ENCODE data around the gene N4BP2L2. TPM values are rescaled to one million over a fixed set of nuclear protein-coding genes. Genes with fewer than 3 reads are reported as not detected.
A peak's percentile ranks its signal among the peaks of the same experiment; 100 is the strongest.

The N4BP2L2 gene
- total and polyA plus RNA-seq, 2 of the 13 experiments (the other 11 are each of a cell fraction or from before 2014, with no cell fraction given), result 58.9 to 81.2 TPM

DNA sequence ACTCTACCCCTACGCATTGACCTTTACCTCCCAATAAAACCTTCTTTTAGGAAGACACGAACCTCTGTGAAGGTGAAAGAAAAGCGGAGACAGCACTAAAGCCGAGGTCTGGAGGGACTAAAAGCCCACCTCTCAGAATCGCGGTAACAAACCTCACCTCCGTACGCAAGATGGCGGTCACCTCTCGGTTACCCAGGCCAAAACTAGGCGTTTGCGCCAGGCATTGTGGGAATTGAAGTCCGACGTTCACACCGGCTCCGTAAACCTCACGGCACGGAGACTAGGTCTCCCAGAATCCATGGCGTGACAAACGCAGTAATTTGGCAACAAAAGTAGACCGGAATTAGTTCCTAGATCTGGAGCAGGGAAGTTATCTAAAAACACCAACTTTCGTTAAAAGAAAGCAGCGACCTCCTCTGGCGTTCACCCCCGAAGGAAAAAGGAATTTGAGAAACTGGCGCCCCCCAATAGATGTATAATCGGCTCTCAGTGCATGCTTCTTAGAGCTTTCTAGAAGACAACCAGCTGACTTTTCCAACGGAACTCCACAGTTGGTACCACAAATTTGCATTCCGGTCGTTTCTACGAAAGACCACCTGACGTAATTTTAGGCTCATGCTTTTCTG is at the start of gene N4BP2L2 (continued):
- TF ChIP-seq, protein P1, sequence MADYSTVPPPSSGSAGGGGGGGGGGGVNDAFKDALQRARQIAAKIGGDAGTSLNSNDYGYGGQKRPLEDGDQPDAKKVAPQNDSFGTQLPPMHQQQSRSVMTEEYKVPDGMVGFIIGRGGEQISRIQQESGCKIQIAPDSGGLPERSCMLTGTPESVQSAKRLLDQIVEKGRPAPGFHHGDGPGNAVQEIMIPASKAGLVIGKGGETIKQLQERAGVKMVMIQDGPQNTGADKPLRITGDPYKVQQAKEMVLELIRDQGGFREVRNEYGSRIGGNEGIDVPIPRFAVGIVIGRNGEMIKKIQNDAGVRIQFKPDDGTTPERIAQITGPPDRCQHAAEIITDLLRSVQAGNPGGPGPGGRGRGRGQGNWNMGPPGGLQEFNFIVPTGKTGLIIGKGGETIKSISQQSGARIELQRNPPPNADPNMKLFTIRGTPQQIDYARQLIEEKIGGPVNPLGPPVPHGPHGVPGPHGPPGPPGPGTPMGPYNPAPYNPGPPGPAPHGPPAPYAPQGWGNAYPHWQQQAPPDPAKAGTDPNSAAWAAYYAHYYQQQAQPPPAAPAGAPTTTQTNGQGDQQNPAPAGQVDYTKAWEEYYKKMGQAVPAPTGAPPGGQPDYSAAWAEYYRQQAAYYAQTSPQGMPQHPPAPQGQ (CRISPR knock-in tag; IDR thresholded peaks at IDR 0.05; ENCODE audit: borderline replicate concordance), result no peak
- TF ChIP-seq SRF (IDR thresholded peaks at IDR 0.05; ENCODE audit: low read depth, low read length), result no peak; the same call in 1 of the 2 replicates
- TF ChIP-seq ZFAT (CRISPR knock-in tag; conservative IDR thresholded peaks at IDR 0.05), result 0 out of 2 replicates have a peak, but pooled peaks have one; percentile 48
- no peak for TF ChIP-seq STAT5B (CRISPR knock-in tag; IDR thresholded peaks at IDR 0.05)
- TF ChIP-seq KDM4B (CRISPR knock-in tag; IDR thresholded peaks at IDR 0.05), result no peak
- TF ChIP-seq, protein P2, sequence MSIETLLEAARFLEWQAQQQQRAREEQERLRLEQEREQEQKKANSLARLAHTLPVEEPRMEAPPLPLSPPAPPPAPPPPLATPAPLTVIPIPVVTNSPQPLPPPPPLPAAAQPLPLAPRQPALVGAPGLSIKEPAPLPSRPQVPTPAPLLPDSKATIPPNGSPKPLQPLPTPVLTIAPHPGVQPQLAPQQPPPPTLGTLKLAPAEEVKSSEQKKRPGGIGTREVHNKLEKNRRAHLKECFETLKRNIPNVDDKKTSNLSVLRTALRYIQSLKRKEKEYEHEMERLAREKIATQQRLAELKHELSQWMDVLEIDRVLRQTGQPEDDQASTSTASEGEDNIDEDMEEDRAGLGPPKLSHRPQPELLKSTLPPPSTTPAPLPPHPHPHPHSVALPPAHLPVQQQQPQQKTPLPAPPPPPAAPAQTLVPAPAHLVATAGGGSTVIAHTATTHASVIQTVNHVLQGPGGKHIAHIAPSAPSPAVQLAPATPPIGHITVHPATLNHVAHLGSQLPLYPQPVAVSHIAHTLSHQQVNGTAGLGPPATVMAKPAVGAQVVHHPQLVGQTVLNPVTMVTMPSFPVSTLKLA (IDR thresholded peaks at IDR 0.05), result no peak
- TF ChIP-seq SIX4 (CRISPR knock-in tag; IDR thresholded peaks at IDR 0.05), result no peak
- no peak for TF ChIP-seq SMARCE1 (IDR thresholded peaks at IDR 0.05; ENCODE audit: borderline replicate concordance)
- TF ChIP-seq ZNF549 (CRISPR knock-in tag; IDR thresholded peaks at IDR 0.05), result no peak
- TF ChIP-seq HOXA7 (CRISPR knock-in tag; IDR thresholded peaks at IDR 0.05), result no peak
- 0 out of 2 replicates have a peak, but pooled peaks have one; percentile 57 for TF ChIP-seq MEIS2 (CRISPR knock-in tag; IDR thresholded peaks at IDR 0.05)
- TF ChIP-seq TEAD3 (CRISPR knock-in tag; optimal IDR thresholded peaks at IDR 0.05; ENCODE audit: borderline replicate concordance), result peak; percentile 72
- TF ChIP-seq, protein P3, sequence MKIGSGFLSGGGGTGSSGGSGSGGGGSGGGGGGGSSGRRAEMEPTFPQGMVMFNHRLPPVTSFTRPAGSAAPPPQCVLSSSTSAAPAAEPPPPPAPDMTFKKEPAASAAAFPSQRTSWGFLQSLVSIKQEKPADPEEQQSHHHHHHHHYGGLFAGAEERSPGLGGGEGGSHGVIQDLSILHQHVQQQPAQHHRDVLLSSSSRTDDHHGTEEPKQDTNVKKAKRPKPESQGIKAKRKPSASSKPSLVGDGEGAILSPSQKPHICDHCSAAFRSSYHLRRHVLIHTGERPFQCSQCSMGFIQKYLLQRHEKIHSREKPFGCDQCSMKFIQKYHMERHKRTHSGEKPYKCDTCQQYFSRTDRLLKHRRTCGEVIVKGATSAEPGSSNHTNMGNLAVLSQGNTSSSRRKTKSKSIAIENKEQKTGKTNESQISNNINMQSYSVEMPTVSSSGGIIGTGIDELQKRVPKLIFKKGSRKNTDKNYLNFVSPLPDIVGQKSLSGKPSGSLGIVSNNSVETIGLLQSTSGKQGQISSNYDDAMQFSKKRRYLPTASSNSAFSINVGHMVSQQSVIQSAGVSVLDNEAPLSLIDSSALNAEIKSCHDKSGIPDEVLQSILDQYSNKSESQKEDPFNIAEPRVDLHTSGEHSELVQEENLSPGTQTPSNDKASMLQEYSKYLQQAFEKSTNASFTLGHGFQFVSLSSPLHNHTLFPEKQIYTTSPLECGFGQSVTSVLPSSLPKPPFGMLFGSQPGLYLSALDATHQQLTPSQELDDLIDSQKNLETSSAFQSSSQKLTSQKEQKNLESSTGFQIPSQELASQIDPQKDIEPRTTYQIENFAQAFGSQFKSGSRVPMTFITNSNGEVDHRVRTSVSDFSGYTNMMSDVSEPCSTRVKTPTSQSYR (CRISPR knock-in tag; IDR thresholded peaks at IDR 0.05; ENCODE audit: borderline replicate concordance), result no peak
- no peak for TF ChIP-seq ZNF776 (CRISPR knock-in tag; IDR thresholded peaks at IDR 0.05)
- no peak for TF ChIP-seq RBM39 (IDR thresholded peaks at IDR 0.05; ENCODE audit: low read depth, low read length, poor library complexity, severe bottlenecking)
- TF ChIP-seq PRPF4 (IDR thresholded peaks at IDR 0.05; ENCODE audit: low read depth, low read length, poor library complexity, severe bottlenecking), result no peak
- TF ChIP-seq, protein P4, sequence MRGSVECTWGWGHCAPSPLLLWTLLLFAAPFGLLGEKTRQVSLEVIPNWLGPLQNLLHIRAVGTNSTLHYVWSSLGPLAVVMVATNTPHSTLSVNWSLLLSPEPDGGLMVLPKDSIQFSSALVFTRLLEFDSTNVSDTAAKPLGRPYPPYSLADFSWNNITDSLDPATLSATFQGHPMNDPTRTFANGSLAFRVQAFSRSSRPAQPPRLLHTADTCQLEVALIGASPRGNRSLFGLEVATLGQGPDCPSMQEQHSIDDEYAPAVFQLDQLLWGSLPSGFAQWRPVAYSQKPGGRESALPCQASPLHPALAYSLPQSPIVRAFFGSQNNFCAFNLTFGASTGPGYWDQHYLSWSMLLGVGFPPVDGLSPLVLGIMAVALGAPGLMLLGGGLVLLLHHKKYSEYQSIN (CRISPR knock-in tag; IDR thresholded peaks at IDR 0.05; ENCODE audit: borderline replicate concordance), result no peak
- TF ChIP-seq ZNF253 (CRISPR knock-in tag; IDR thresholded peaks at IDR 0.05; ENCODE audit: borderline replicate concordance), result no peak
- TF ChIP-seq, protein P5, sequence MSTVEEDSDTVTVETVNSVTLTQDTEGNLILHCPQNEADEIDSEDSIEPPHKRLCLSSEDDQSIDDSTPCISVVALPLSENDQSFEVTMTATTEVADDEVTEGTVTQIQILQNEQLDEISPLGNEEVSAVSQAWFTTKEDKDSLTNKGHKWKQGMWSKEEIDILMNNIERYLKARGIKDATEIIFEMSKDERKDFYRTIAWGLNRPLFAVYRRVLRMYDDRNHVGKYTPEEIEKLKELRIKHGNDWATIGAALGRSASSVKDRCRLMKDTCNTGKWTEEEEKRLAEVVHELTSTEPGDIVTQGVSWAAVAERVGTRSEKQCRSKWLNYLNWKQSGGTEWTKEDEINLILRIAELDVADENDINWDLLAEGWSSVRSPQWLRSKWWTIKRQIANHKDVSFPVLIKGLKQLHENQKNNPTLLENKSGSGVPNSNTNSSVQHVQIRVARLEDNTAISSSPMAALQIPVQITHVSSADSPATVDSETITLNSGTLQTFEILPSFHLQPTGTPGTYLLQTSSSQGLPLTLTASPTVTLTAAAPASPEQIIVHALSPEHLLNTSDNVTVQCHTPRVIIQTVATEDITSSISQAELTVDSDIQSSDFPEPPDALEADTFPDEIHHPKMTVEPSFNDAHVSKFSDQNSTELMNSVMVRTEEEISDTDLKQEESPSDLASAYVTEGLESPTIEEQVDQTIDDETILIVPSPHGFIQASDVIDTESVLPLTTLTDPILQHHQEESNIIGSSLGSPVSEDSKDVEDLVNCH (CRISPR knock-in tag; IDR thresholded peaks at IDR 0.05), result no peak
- TF ChIP-seq ZNF773 (CRISPR knock-in tag; IDR thresholded peaks at IDR 0.05; ENCODE audit: borderline replicate concordance), result no peak
